Esophagus muscularis mucosa (tissue), 4 donors: ENCODE data around the gene DENND6B.

ENCODE experiments used
- CTCF ChIP-seq, 3 experiments: fragments of 200-600 bp in 2 of 3; fragments of 450-650 bp in 1 of 3; sonication (generic) in 2 of 3; IDR thresholded peaks; one replicate each; pipeline ENCODE4 v1.5.1; 2017 to 2019; ENCODE audit warnings: antibody characterized with exemption in 3 of 3, mild to moderate bottlenecking in 2 of 3, moderate library complexity in 1 of 3
- EP300 ChIP-seq: sonication (generic); formaldehyde crosslinking; IDR thresholded peaks from one replicate; pipeline ENCODE4 v1.6.1; 2017; ENCODE audit warnings: antibody characterized with exemption
- POLR2A ChIP-seq: fragments of 450-650 bp; IDR thresholded peaks from one replicate; pipeline ENCODE4 v1.6.1; 2017; ENCODE audit warnings: antibody characterized with exemption, moderate library complexity, mild to moderate bottlenecking, low read depth

DNA sequence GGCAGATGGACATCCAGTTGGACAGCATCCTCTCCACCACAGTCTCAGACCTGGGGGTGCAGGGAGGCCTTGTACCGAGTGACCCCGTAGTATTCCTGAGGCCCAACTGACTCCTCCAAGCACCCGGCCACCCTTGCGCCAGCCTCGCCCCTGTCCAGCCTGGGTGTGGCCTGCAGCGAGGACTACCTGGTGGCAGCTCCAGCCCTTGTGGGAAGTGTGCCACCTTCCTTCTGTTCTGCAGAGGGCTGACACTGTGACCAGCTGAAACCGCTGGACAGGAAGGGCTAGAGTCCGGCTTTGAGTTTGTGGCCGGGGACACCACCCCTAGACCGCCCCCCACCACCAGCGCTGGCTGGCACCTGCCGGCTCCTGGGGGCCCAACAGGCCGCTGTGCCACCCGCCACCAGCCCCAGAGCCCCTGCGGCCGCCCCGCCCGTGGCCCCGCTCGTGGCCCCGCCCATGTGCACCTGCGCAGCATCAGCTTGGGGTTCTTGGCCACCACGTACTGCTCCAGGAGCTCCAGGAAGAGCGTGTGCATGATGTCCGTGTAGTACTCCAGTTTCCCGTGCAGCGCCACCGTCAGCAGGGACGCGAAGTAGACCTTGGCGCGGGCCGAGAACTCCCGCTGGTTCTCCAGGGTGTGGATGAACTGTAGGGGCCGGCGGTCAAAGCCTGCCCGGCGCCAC, 46.6 kb downstream of the DENND6B start:
- no peak for TF ChIP-seq POLR2A
- no peak for TF ChIP-seq CTCF (IDR thresholded peaks at IDR 0.05)
- no peak for TF ChIP-seq EP300
